ENCODE results near the gene ISCU.

The ISCU gene

GRCh38 chr12:108562348-108563135 is at the start of gene ISCU:
TSS of gene ISCU (plus strand) at chr12:108562596. CDS start at chr12:108562623, 27 bp downstream.
- in situ Hi-C loops (cut with HindIII; ENCODE audit: low pct_ligation_motif_present, low sequenced_read_pairs): no loop called here

GRCh38 chr12:108514468-108514972 is 47.9 kb upstream of the ISCU start:
- Histone ChIP-seq H3K27ac (no peak overlapping the region), H3K4me3 (ENCODE audit: low read depth, low read length) (peak overlapping the region; percentile 39), H3K27me3 (replicated peaks) (no peaks in the 10 kb centered on the region), H3K36me3 (replicated peaks) (peaks cover 16% of the 10 kb centered on the region)
- in situ Hi-C loops (cut with HindIII; ENCODE audit: low pct_ligation_motif_present, low sequenced_read_pairs): no loop called here
- DNase-seq: no peak
- no peak for TF ChIP-seq CTCF (IDR thresholded peaks at IDR 0.05; ENCODE audit: low read depth, low read length, missing control alignments)

More at GRCh38 chr12:108562348-108563135, at the start of gene ISCU:
- Histone ChIP-seq H3K27ac (peak within 1 kb of the TSS; percentile 99), H3K36me3 (replicated peaks) (peaks cover 23% of the 10 kb centered on the region), H3K27me3 (replicated peaks) (no peaks in the 10 kb centered on the region), H3K4me3 (ENCODE audit: low read depth, low read length) (peak within 1 kb of the TSS; percentile 100)
- no peak for TF ChIP-seq CTCF (IDR thresholded peaks at IDR 0.05; ENCODE audit: low read depth, low read length, missing control alignments)
- DNase-seq: peak; percentile 90

DNA sequence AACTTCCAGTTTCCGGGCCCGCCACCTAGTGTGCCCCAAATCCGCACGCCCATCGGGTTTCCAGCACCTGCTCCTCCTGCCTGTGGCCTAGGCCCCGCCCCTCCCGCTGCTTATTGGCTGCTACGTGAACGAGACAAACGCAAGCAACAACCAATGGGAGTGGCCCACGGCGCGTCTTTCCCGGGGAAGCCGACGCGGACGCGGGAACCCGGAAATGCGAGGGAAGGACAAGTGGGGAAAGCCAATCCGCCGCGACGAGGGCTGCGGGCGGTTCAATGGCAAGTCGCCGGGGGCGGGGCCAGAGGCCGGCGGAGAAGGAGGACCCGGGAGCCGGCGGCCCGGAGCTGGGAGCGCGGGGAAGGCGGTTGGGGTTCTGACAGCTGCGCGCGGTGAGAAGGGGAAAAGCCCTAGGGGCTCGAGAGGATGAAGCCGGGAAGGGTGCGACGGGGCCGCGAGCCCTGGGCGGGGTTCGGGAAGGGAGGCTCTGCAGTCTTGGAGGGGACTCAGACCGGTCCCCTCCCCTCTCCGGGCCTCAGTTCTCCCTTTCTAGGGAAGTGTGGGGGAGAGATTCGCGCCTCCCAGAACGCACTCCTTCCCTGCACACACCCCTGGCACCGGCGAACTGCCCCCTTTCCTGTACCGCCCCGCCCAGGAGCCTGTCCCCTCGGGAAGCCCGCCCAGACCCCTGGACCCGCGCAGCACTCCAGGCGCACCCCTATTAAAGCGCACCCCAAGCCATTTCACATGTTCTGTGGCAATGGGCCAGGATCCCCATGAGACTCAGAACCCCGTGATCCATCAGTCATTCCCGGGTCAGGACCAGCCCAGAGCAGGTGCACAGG is 47.2 kb upstream of the ISCU start, which contains the start of gene FICD:
FICD (plus strand) TSS at position 305 of the 842 bp plus-strand sequence. CDS start 1,696 bp downstream, outside the sequence.
- Histone ChIP-seq H3K36me3 (replicated peaks) (peaks cover 17% of the 10 kb centered on the region), H3K27me3 (replicated peaks) (no peaks in the 10 kb centered on the region), H3K27ac (peak within 1 kb of the TSS; percentile 60), H3K4me3 (ENCODE audit: low read depth, low read length) (peak within 1 kb of the TSS; percentile 81)
- no peak for TF ChIP-seq CTCF (IDR thresholded peaks at IDR 0.05; ENCODE audit: low read depth, low read length, missing control alignments)
- peak; percentile 98 for DNase-seq
- in situ Hi-C loops (cut with HindIII; ENCODE audit: low pct_ligation_motif_present, low sequenced_read_pairs): no loop called here

DNA sequence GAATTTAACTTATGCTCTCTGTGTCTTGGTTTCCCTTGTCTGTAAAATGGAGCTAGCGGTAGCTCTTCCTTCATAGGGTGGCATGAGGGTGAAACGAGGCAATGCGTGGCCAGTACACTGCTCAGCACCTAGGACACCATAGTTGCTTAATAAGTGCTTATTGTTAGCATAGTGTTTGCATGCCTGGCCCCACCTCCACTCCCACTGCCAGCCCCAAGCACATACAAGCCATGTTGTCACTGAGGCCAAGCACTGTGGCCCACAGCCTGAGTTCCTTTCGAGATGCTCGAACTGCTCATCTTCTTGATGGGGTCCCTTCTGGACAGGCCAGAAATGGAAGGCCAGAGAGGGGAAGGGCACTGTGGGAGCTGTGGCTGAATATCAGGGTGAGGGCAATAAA is 46.5 kb upstream of the ISCU start:
- Histone ChIP-seq H3K27me3 (replicated peaks) (no peaks in the 10 kb centered on the region), H3K36me3 (replicated peaks) (peaks cover 24% of the 10 kb centered on the region), H3K4me3 (ENCODE audit: low read depth, low read length) (peak overlapping the region; percentile 81), H3K27ac (no peak overlapping the region)
- TF ChIP-seq CTCF (IDR thresholded peaks at IDR 0.05; ENCODE audit: low read depth, low read length, missing control alignments): no peak
- DNase-seq: no peak
- in situ Hi-C loops (cut with HindIII; ENCODE audit: low pct_ligation_motif_present, low sequenced_read_pairs): no loop called here

- H3K27ac ChIP-seq: no peak overlapping the region
- no peak overlapping the region for H3K4me3 ChIP-seq (ENCODE audit: low read depth, low read length)
Observed at GRCh38 chr12:108516511-108517275, 45.7 kb upstream of the ISCU start.

More at GRCh38 chr12:108516511-108517275, 45.7 kb upstream of the ISCU start:
- no peak for DNase-seq
- in situ Hi-C loops (cut with HindIII; ENCODE audit: low pct_ligation_motif_present, low sequenced_read_pairs): no loop called here
- H3K27me3 ChIP-seq (replicated peaks): no peaks in the 10 kb centered on the region
- H3K36me3 ChIP-seq (replicated peaks): peaks cover 31% of the 10 kb centered on the region
- peak; percentile 27 for TF ChIP-seq CTCF (IDR thresholded peaks at IDR 0.05; ENCODE audit: low read depth, low read length, missing control alignments)

Data from brain microvascular endothelial cell (primary cell).